A673 (cell line): Measurements from ENCODE around the gene SPON2. TPM values are rescaled to one million over a fixed set of nuclear protein-coding genes. Genes with fewer than 3 reads are reported as not detected.

ENCODE experiments used
- BruUV-seq: library from RNA; stranded (reverse); fragments of 400-500 nt; replicated peaks from 2 replicates; lab custom pipeline; 2021; lab: Mats Ljungman, UMichigan
- CTCF ChIA-PET: fragments of 300-600 bp; sonication (Branson Sonifier 250); formaldehyde crosslinking; loops from one replicate; lab custom pipeline; 2022; ENCODE audit warnings: antibody characterized with exemption; lab: Charles Lee
- POLR2A ChIA-PET: fragments of 300-600 bp; sonication (Branson Sonifier 250); formaldehyde crosslinking; loops from one replicate; lab custom pipeline; 2022; ENCODE audit warnings: antibody characterized with exemption; ENCODE audit not compliant: low non-redundant PET; lab: Charles Lee
- DNase-seq: peaks from one replicate; pipeline ENCODE4 v3.0.0-alpha.2; 2015; ENCODE audit warnings: low spot score
- H3K27ac ChIP-seq: fragments of 200-600 bp; sonication (generic); 2 replicates; pipeline ENCODE4 v1.5.1; 2016; ENCODE audit warnings: mixed run types, low read depth, mild to moderate bottlenecking, mixed read lengths, antibody characterized with exemption, low read length; ENCODE audit not compliant: poor library complexity, severe bottlenecking
- H3K27me3 ChIP-seq: fragments of 200-600 bp; sonication (generic); replicated peaks from 2 replicates; pipeline ENCODE4 v1.6.1; 2017; ENCODE audit warnings: mixed run types, low read depth, mild to moderate bottlenecking, mixed read lengths, antibody characterized with exemption, low read length; ENCODE audit not compliant: insufficient read depth, poor library complexity
- H3K36me3 ChIP-seq: fragments of 200-600 bp; sonication (generic); 2 replicates; pipeline ENCODE4 v1.6.1; 2016; ENCODE audit warnings: mixed run types, mild to moderate bottlenecking, mixed read lengths, antibody characterized with exemption, low read length; ENCODE audit not compliant: insufficient read depth, poor library complexity, severe bottlenecking
- H3K4me1 ChIP-seq: fragments of 200-600 bp; sonication (generic); 2 replicates; pipeline ENCODE4 v1.6.1; 2017; ENCODE audit warnings: mixed run types, mild to moderate bottlenecking, mixed read lengths, antibody characterized with exemption, low read length; ENCODE audit not compliant: insufficient read depth, poor library complexity, severe bottlenecking
- H3K4me3 ChIP-seq: fragments of 200-600 bp; sonication (generic); 2 replicates; pipeline ENCODE4 v1.5.1; 2016; ENCODE audit warnings: low read depth, mixed run types, mild to moderate bottlenecking, mixed read lengths, low read length; ENCODE audit not compliant: poor library complexity, severe bottlenecking
- H3K9me3 ChIP-seq: fragments of 200-600 bp; sonication (generic); 2 replicates; pipeline ENCODE4 v1.6.1; 2016; ENCODE audit warnings: mixed run types, low read depth, mild to moderate bottlenecking, mixed read lengths, antibody characterized with exemption, low read length; ENCODE audit not compliant: poor library complexity, severe bottlenecking
- CTCF ChIP-seq: fragments of 300-800, 200-600 bp; sonication (generic); conservative IDR thresholded peaks from 2 replicates; pipeline ENCODE4 v1.5.1; 2017; ENCODE audit warnings: low read depth, mild to moderate bottlenecking, antibody characterized with exemption, low read length, moderate library complexity, mixed read lengths
- EZH2 ChIP-seq: fragments of 200-600 bp; sonication (generic); IDR thresholded peaks from 2 replicates; pipeline ENCODE4 v1.6.1; 2017; ENCODE audit warnings: borderline replicate concordance, low read depth, mild to moderate bottlenecking, mixed read lengths, antibody characterized with exemption, low read length; ENCODE audit not compliant: poor library complexity, severe bottlenecking
- intact Hi-C: fragments of 100-400 bp; cut with micrococcal nuclease; formaldehyde crosslinking; loops from one replicate; pipeline ENCODE4 v1.10.0; 2022; ENCODE audit not compliant: unreplicated experiment
- total RNA-seq: library from RNA; stranded (reverse); gene quantifications from 2 replicates; pipeline ENCODE4 v1.2.3, GENCODE V29; 2021

Gene SPON2
- total RNA-seq, 1 experiment from 2014 or later, result 2.3 TPM

DNA sequence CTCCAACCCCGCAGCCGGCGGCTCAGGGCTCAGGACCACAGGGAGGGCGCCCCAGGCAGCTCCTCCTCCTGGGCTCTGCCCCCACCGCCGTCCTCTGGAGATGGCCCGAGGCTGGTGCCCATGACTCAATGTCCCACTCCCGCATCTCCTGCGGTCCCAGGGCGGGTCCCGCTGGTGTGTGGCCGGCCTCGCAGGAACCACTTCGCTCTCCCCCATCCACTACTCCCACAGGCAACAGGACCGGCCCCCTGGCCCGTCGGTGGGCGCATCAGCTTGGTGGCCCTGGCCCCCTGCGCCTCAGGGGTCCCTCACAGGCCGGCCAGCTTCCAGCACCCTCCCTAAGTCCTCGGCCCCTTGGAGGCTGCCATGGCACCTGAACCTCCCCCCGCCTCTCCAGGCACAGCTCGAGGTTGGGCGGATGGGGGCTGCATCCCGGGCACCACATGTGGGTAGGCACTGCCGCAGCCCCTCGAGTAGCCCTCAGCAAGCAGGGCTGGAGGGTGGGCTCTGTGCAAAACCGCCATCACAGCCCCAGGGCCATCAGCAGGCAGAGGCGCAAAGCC lies 22.8 kb upstream of the SPON2 start:
- Histone ChIP-seq H3K27ac (no peak overlapping the region), H3K4me1 (no peaks in the 10 kb centered on the region), H3K9me3 (no peaks in the 10 kb centered on the region), H3K36me3 (no peaks in the 10 kb centered on the region), H3K4me3 (peak overlapping the region; percentile 40), H3K27me3 (peaks cover 4% of the 10 kb centered on the region)
- TF ChIP-seq EZH2 (no peak), CTCF (no peak)
- ChIA-PET CTCF (no interaction called here), POLR2A (no interaction called here)
- DNase-seq, result no peak
- intact Hi-C loops, result no loop called here
- no TSS peak for BruUV-seq

GRCh38 chr4:1194010-1194900 lies 21.9 kb upstream of the SPON2 start:
- H3K9me3 ChIP-seq, result no peaks in the 10 kb centered on the region
- ChIA-PET POLR2A (no interaction called here), CTCF (no interaction called here)
- DNase-seq, result no peak
- no TSS peak for BruUV-seq
- intact Hi-C loops, result no loop called here
- H3K4me3 ChIP-seq, result peak overlapping the region; percentile 40
- no peak overlapping the region for H3K27ac ChIP-seq
- peaks cover 4% of the 10 kb centered on the region for H3K27me3 ChIP-seq
- no peaks in the 10 kb centered on the region for H3K4me1 ChIP-seq
- H3K36me3 ChIP-seq, result no peaks in the 10 kb centered on the region
- TF ChIP-seq EZH2 (no peak), CTCF (no peak)

GRCh38 chr4:1193206-1194009 lies 21.0 kb upstream of the SPON2 start:
- no peak overlapping the region for H3K27ac ChIP-seq
- intact Hi-C loops, result no loop called here

More at GRCh38 chr4:1193206-1194009, 21.0 kb upstream of the SPON2 start:
- DNase-seq, result no peak
- POLR2A ChIA-PET, result no interaction called here
- CTCF ChIA-PET, result no interaction called here
- Histone ChIP-seq H3K4me3 (no peak overlapping the region), H3K27me3 (peaks cover 4% of the 10 kb centered on the region), H3K4me1 (no peaks in the 10 kb centered on the region), H3K9me3 (no peaks in the 10 kb centered on the region), H3K36me3 (no peaks in the 10 kb centered on the region)
- TF ChIP-seq CTCF, result no peak
- no TSS peak for BruUV-seq
